ENCODE results near the gene FOXA2.

DNA sequence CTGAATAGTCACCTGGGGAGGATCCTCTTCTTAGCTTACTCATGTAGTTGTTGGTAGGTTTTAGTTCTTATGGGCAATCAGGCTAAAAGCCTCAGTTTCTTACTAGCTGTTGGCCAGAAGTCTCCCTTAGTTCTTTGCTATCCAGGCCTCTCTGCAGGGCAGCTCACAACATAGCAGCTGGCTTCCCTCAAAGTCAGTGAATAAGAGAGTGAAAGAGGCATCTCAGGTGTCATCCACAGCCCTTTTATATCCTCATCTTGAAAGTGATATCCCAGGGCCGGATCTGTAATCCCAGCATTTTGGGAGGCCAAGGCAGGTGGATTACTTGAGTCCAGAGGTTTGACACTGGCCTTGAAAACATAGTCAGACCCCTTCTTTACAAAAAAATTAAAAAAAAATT, 42.1 kb upstream of the FOXA2 start:
- TF ChIP-seq SUZ12 (IDR thresholded peaks at IDR 0.05), result no peak
- TF ChIP-seq FOXM1 (IDR thresholded peaks at IDR 0.05; ENCODE audit: borderline replicate concordance), result no peak
- no peak for TF ChIP-seq FOXK2 (IDR thresholded peaks at IDR 0.05)
- TF ChIP-seq HDGF (IDR thresholded peaks at IDR 0.05; ENCODE audit: borderline replicate concordance), result no peak
- TF ChIP-seq ARNT (IDR thresholded peaks at IDR 0.05), result no peak

Data from HEK293T (cell line).